RWPE1 (cell line): ENCODE data around the gene PDGFA.

ENCODE experiments used
- CTCF ChIA-PET: fragments of 350-600 bp; sonication (Branson Sonifier 250); formaldehyde crosslinking; extraction: SDS; loops from one replicate; lab custom pipeline; 2021; lab: Yijun Ruan, JAX
- POLR2A ChIA-PET: fragments of 400-600 bp; formaldehyde crosslinking; extraction: SDS; loops from one replicate; lab custom pipeline; 2020; ENCODE audit warnings: antibody characterized with exemption; ENCODE audit not compliant: low non-redundant PET; lab: Yijun Ruan, JAX
- DNase-seq: peaks from one replicate; pipeline ENCODE4 v3.0.0; 2012; ENCODE audit warnings: low spot score
- H3K27ac ChIP-seq: fragments of 450-650 bp; 2 replicates; pipeline ENCODE4 v1.5.1; 2017
- TF ChIP-seq, protein P1 (sequence below): fragments of 450-650 bp; conservative IDR thresholded peaks from 2 replicates; pipeline ENCODE4 v1.5.1; 2017; ENCODE audit warnings: low read depth, mild to moderate bottlenecking

Gene PDGFA

DNA sequence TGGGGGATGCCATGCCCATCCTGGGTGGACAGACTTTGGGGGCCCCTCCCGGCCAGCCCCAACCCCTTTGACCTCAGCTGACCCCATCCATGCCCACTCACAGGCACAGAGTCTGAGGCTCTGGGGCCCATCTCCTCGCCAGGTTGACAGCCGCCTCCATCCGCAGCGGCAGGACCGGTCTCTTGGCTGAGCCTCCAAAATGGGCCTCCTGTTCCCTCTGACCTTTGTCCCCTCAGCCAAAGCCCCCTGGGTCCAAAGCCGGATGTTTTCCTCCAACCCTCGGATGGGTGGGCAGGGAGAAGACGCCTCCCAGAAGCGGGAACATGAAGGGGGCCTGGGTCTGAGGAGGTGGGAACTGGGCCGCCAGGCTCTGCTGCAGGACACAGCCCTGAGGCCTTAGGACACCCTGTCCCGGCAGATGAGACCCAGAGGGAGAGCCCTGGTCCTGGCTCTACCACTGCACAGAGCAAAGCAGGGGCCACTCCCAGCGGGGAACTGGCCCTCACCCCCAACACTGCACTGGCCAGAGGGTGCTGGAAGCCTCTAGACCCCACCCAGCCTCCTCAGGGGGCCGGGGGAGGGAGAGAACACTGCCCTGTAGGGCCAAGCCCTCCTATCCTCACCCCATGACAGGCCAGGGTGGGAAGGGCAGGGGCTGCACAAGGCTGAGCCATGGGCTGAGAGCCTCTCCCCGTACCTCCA lies 12.6 kb downstream of the PDGFA start:
- CTCF ChIA-PET: no interaction called here
- peak overlapping the region; percentile 98 for H3K27ac ChIP-seq
- POLR2A ChIA-PET: no interaction called here

DNA sequence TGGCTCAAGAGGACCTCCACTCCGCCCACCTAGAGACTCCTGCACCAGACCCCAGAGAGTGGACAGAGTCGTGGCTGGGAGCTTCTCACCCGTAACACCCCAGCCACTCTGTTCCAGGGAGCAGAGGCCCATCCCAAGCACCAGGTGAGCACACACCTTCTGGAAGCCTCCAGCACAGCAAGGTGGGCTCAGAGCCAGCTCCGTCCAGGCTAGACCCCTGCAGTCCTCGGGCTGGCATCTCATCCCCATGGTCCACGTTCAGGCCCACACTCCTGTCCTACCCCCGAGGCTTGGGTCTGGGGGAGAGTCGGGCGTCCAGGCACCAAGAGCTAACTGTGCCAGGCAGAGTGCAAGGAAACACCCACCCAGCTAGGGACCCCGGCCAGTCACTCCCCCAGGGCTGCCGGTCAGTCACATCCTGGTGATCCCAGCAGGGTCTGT lies 13.2 kb downstream of the PDGFA start:
- POLR2A ChIA-PET: no interaction called here
- TF ChIP-seq, protein P1, sequence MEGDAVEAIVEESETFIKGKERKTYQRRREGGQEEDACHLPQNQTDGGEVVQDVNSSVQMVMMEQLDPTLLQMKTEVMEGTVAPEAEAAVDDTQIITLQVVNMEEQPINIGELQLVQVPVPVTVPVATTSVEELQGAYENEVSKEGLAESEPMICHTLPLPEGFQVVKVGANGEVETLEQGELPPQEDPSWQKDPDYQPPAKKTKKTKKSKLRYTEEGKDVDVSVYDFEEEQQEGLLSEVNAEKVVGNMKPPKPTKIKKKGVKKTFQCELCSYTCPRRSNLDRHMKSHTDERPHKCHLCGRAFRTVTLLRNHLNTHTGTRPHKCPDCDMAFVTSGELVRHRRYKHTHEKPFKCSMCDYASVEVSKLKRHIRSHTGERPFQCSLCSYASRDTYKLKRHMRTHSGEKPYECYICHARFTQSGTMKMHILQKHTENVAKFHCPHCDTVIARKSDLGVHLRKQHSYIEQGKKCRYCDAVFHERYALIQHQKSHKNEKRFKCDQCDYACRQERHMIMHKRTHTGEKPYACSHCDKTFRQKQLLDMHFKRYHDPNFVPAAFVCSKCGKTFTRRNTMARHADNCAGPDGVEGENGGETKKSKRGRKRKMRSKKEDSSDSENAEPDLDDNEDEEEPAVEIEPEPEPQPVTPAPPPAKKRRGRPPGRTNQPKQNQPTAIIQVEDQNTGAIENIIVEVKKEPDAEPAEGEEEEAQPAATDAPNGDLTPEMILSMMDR: no peak
- no peak for DNase-seq
- CTCF ChIA-PET: no interaction called here
- H3K27ac ChIP-seq: peak overlapping the region; percentile 98

More for the DNA sequence above, 12.6 kb downstream of the PDGFA start:
- TF ChIP-seq, protein P1: no peak
- DNase-seq: no peak

DNA sequence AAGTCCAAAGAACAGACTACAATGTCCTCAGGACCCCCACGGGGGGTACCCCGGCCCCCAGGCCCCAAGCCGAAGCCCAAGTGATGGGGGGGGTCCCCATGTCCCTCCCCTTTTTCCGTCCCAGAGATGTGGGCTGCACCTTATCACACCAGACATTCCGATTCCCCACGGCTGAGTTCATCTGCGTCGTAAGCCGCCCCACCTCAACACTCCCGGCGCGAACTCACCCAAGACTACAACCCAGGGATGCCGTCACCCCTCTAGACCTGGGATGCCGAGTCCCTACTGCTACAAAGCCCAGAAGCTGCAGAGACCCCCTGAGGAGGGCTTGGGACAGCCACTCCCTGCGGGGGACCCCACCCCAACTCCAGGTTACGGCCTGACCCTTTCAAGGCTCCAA lies 14.5 kb downstream of the PDGFA start:
- H3K27ac ChIP-seq: peak overlapping the region; percentile 98
- no peak for DNase-seq
- TF ChIP-seq, protein P1: no peak
- POLR2A ChIA-PET: no interaction called here
- CTCF ChIA-PET: no interaction called here

DNA sequence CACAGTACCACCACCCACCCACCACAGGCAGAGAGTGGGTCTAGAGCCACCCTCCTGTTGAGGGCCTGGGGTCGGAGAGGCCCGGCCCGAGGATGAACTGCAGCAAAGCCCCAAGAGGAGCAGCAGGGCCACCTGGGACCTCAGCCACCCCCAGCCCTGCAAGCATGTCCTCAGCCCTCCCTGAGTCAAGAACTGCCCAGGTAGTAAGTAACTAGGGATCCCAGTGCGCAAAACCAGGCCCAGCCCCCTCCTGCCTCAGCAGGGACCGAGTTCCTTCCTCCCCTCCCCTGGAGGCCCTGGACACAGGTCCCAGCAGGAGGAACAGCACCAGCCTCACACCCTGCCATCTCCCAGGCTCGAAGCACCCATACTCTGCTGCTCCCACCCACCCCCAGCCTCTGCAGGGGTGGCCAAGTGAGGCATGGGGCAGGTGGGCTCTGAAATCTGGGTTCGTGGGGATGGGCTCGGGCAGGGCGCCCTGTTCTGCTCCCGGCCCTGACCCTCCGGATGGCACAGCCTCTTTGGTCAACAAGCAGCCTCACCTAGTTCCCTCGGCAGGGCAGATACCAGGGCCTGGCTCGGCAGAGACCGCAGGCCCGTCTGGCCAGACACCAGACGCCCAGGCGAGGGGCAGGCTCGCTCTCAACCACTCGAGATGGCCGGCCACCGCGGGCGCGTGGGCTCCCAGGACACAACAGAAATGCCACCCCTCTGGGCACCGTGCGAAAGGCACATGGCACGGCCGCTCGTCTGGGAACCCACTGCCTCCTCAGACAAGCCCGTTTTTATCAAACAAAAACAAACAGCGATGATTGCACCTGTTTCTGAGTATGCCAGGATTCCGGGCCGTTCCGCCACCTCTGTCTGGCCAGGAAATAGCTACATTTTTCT lies 15.2 kb downstream of the PDGFA start:
- TF ChIP-seq, protein P1: no peak
- peak overlapping the region; percentile 98 for H3K27ac ChIP-seq

DNA sequence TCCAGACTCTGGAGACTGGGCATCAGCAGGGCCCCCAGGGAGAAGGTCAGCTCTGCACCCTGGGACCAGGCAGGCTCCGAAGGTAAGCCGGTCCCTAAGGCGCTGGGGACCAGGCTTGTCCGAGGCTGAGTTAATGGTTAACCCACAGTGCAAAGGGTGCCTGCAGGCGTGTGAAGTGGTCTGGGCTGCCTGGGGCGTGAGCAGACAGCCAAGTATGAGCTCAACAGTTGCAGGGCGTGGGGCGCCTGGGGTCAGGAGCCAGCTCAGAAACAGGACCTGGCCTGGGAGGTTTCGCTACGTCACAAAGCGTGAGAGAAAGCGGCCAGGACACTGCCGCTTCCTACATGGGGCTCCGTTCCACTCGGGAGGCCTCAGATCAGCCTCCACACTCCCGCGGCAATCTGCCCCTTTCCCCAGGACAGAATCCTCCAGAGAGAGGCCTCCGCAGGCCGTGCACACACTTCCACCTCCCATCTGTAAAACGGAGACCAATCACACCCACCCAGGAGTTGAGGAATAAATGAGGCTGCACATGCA lies 16.0 kb downstream of the PDGFA start:
- POLR2A ChIA-PET: no interaction called here
- CTCF ChIA-PET: no interaction called here
- peak overlapping the region; percentile 98 for H3K27ac ChIP-seq
- TF ChIP-seq, protein P1: no peak
- no peak for DNase-seq

More for the DNA sequence above, 15.2 kb downstream of the PDGFA start:
- no peak for DNase-seq
- ChIA-PET CTCF (no interaction called here), POLR2A (no interaction called here)

DNA sequence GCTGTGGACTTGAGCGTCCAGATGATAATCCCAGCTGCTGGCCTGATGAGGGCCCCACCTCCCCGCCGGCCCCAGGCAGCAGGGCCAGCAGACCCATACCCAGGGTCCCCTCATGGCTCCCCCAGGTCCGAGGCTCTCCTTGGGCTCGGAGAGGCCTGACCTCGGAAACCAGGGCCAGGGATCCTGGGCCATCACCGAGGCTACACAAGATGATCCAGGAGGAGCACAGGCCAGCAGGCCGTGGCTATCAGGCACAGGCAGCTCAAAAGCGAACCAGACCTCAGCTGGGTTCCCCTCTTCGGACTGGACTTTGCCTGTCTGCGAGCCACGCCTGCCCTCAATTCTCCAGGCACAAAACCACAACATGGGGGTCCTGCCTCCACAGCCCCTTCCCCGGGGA lies 17.4 kb downstream of the PDGFA start:
- H3K27ac ChIP-seq: peak overlapping the region; percentile 98
- DNase-seq: no peak
- TF ChIP-seq, protein P1: no peak
- ChIA-PET CTCF (interaction anchor here (0.6 kb wide), 1 partner anchor 273 kb away, joined by 3 read pairs; no protein-coding TSS in a partner anchor), POLR2A (no interaction called here)
